Measurements from ENCODE around the gene MBOAT2.
A peak's percentile ranks its signal among the peaks of the same experiment; 100 is the strongest.

DNA sequence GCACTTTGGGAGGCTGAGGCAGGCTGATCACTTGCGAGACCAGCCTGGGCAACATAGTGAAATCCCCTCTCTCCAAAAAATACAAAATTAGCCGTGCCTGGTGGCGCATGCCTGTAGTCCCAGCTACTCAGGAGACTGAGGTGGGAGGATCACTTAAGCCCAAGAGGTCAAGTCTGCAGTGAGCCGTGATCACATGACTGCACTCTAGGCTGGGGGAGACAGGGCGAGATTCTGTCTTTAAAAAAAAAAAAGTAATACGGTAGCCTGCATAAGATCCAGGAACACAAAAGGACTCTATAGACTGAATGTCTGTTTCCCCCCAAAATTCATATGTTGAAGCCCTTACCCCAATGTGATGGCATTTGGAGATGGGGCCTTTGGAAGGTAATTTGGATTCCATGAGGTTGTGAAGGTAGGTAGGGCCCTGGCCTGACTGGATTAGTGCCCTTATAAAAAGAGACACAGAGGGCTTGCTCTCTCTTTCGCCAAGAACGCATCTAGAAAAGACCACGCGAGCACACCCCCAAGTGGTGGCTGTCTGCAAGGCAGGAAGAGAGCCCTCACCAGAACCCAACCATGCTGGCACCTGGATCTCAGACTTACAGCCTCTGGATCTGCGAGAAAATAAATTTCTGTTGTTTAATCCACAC lies 17.0 kb downstream of the MBOAT2 start:
- TF ChIP-seq EZH2 (IDR thresholded peaks at IDR 0.05; ENCODE audit: borderline replicate concordance, low read depth, low read length, poor library complexity, severe bottlenecking): no peak
- TF ChIP-seq, protein P1, sequence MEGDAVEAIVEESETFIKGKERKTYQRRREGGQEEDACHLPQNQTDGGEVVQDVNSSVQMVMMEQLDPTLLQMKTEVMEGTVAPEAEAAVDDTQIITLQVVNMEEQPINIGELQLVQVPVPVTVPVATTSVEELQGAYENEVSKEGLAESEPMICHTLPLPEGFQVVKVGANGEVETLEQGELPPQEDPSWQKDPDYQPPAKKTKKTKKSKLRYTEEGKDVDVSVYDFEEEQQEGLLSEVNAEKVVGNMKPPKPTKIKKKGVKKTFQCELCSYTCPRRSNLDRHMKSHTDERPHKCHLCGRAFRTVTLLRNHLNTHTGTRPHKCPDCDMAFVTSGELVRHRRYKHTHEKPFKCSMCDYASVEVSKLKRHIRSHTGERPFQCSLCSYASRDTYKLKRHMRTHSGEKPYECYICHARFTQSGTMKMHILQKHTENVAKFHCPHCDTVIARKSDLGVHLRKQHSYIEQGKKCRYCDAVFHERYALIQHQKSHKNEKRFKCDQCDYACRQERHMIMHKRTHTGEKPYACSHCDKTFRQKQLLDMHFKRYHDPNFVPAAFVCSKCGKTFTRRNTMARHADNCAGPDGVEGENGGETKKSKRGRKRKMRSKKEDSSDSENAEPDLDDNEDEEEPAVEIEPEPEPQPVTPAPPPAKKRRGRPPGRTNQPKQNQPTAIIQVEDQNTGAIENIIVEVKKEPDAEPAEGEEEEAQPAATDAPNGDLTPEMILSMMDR (conservative IDR thresholded peaks at IDR 0.05; ENCODE audit: low read depth, low read length): peak; percentile 63
